HEK293 (cell line): ENCODE measurements around the gene PARD3.

Experiments used
- CTCF ChIA-PET: fragments of 350-600 bp; formaldehyde crosslinking; extraction: SDS; loops from one replicate; lab custom pipeline; 2021; ENCODE audit warnings: antibody characterized with exemption; lab: Yijun Ruan, JAX
- POLR2A ChIA-PET: fragments of 300-600 bp; formaldehyde crosslinking; extraction: SDS; loops from one replicate; lab custom pipeline; 2020; ENCODE audit warnings: antibody characterized with exemption, inconsistent platforms; lab: Yijun Ruan, JAX
- H3K27ac ChIP-seq: fragments of 200-500 bp; sonication (Bioruptor generic); 2 replicates; pipeline ENCODE4 v1.5.1; 2014; ENCODE audit warnings: low read depth, low read length, control low read depth, inconsistent platforms; ENCODE audit errors: extremely low read depth
- H3K36me3 ChIP-seq, 2 experiments: fragments of 200-500 bp in 1 of 2; sonication (Bioruptor generic) in 1 of 2; 1 replicate in 1 of 2; 2 replicates in 1 of 2; pipeline ENCODE4 v1.5.1; 2014 to 2017; ENCODE audit warnings: inconsistent platforms in 2 of 2, low read length in 2 of 2; ENCODE audit not compliant: control insufficient read depth in 2 of 2, insufficient read depth in 1 of 2
- H3K4me1 ChIP-seq: fragments of 200-500 bp; sonication (Bioruptor generic); 2 replicates; pipeline ENCODE4 v1.5.1; 2014; ENCODE audit warnings: mild to moderate bottlenecking, low read length, inconsistent platforms; ENCODE audit not compliant: control insufficient read depth, insufficient read depth
- H3K4me3 ChIP-seq: 2 replicates; pipeline ENCODE4 v1.5.1; 2011; ENCODE audit warnings: low read depth, mild to moderate bottlenecking, control low read depth, low read length, moderate library complexity
- H3K9me3 ChIP-seq: fragments of 200-500 bp; sonication (Bioruptor generic); 2 replicates; pipeline ENCODE4 v1.5.1; 2014; ENCODE audit warnings: low read depth, low read length, inconsistent platforms; ENCODE audit not compliant: control insufficient read depth, insufficient read depth
- BCL11B ChIP-seq: fragments of 450-650 bp; formaldehyde crosslinking; IDR thresholded peaks from 2 replicates; pipeline ENCODE4 v1.5.1; 2016; ENCODE audit warnings: low read depth, missing biosample characterization, missing genetic modification characterization
- EGR2 ChIP-seq: fragments of 450-650 bp; formaldehyde crosslinking; IDR thresholded peaks from 2 replicates; pipeline ENCODE4 v1.5.1; 2016; ENCODE audit warnings: low read depth, missing biosample characterization, missing genetic modification characterization
- IKZF3 ChIP-seq: fragments of 450-650 bp; IDR thresholded peaks from 2 replicates; pipeline ENCODE4 v1.5.0; 2018; ENCODE audit warnings: missing biosample characterization, mild to moderate bottlenecking, missing genetic modification characterization, moderate library complexity
- MZF1 ChIP-seq: fragments of 450-650 bp; formaldehyde crosslinking; IDR thresholded peaks from 2 replicates; pipeline ENCODE4 v1.5.1; 2017; ENCODE audit warnings: missing biosample characterization, missing genetic modification characterization, borderline replicate concordance
- PRDM2 ChIP-seq: fragments of 450-650 bp; formaldehyde crosslinking; IDR thresholded peaks from 2 replicates; pipeline ENCODE4 v1.5.1; 2016; ENCODE audit warnings: missing biosample characterization, missing genetic modification characterization, borderline replicate concordance
- SCRT2 ChIP-seq: fragments of 450-650 bp; formaldehyde crosslinking; IDR thresholded peaks from 2 replicates; pipeline ENCODE4 v1.5.1; 2016; ENCODE audit warnings: missing biosample characterization, missing genetic modification characterization
- WT1 ChIP-seq: fragments of 450-650 bp; formaldehyde crosslinking; IDR thresholded peaks from 2 replicates; pipeline ENCODE4 v1.5.1; 2016; ENCODE audit warnings: missing biosample characterization, missing genetic modification characterization
- ZEB2 ChIP-seq: fragments of 450-650 bp; formaldehyde crosslinking; IDR thresholded peaks from 2 replicates; pipeline ENCODE4 v1.5.1; 2016; ENCODE audit warnings: missing biosample characterization, missing genetic modification characterization
- ZNF146 ChIP-seq: fragments of 450-650 bp; formaldehyde crosslinking; IDR thresholded peaks from 2 replicates; pipeline ENCODE4 v1.5.1; 2016; ENCODE audit warnings: missing biosample characterization, missing genetic modification characterization
- ZNF157 ChIP-seq: fragments of 450-650 bp; formaldehyde crosslinking; IDR thresholded peaks from 2 replicates; pipeline ENCODE4 v1.5.1; 2016; ENCODE audit warnings: missing biosample characterization, missing genetic modification characterization
- ZNF16 ChIP-seq: fragments of 450-650 bp; formaldehyde crosslinking; IDR thresholded peaks from 2 replicates; pipeline ENCODE4 v1.5.1; 2016; ENCODE audit warnings: low read depth, missing biosample characterization, missing genetic modification characterization
- ZNF175 ChIP-seq: fragments of 450-650 bp; formaldehyde crosslinking; IDR thresholded peaks from 2 replicates; pipeline ENCODE4 v1.5.1; 2016; ENCODE audit warnings: missing biosample characterization, missing genetic modification characterization
- ZNF184 ChIP-seq: fragments of 450-650 bp; IDR thresholded peaks from 2 replicates; pipeline ENCODE4 v1.5.1; 2018; ENCODE audit warnings: missing biosample characterization, mild to moderate bottlenecking, missing genetic modification characterization
- ZNF214 ChIP-seq: fragments of 450-650 bp; formaldehyde crosslinking; IDR thresholded peaks from 2 replicates; pipeline ENCODE4 v1.5.1; 2017; ENCODE audit warnings: missing biosample characterization, mild to moderate bottlenecking, missing genetic modification characterization, borderline replicate concordance
- ZNF280D ChIP-seq: fragments of 450-650 bp; formaldehyde crosslinking; IDR thresholded peaks from 2 replicates; pipeline ENCODE4 v1.5.1; 2016; ENCODE audit warnings: missing biosample characterization, missing genetic modification characterization
- ZNF302 ChIP-seq: fragments of 450-650 bp; formaldehyde crosslinking; IDR thresholded peaks from 2 replicates; pipeline ENCODE4 v1.5.1; 2016; ENCODE audit warnings: missing biosample characterization, missing genetic modification characterization, low read depth
- ZNF521 ChIP-seq: fragments of 450-650 bp; formaldehyde crosslinking; IDR thresholded peaks from 2 replicates; pipeline ENCODE4 v1.5.1; 2017; ENCODE audit warnings: missing biosample characterization, mild to moderate bottlenecking, missing genetic modification characterization
- ZNF544 ChIP-seq: fragments of 450-650 bp; formaldehyde crosslinking; IDR thresholded peaks from 2 replicates; pipeline ENCODE4 v1.5.0; 2017; ENCODE audit warnings: missing biosample characterization, missing genetic modification characterization
- ZNF626 ChIP-seq: fragments of 450-650 bp; sonication (Bioruptor Pico); formaldehyde crosslinking; IDR thresholded peaks from 2 replicates; pipeline ENCODE4 v1.5.1; 2018; ENCODE audit warnings: missing biosample characterization, missing genetic modification characterization, inconsistent platforms
- ZNF830 ChIP-seq: fragments of 450-650 bp; IDR thresholded peaks from 2 replicates; pipeline ENCODE4 v1.5.0; 2018; ENCODE audit warnings: missing biosample characterization, missing genetic modification characterization, low read depth, mild to moderate bottlenecking, moderate library complexity
- ZSCAN4 ChIP-seq: fragments of 450-650 bp; formaldehyde crosslinking; IDR thresholded peaks from 2 replicates; pipeline ENCODE4 v1.5.1; 2017; ENCODE audit warnings: missing biosample characterization, missing genetic modification characterization

Gene PARD3

GRCh38 chr10:34477249-34477648 is 337.8 kb downstream of the PARD3 start:
- ChIA-PET CTCF (no interaction called here), POLR2A (no interaction called here)
- H3K9me3 ChIP-seq = no peaks in the 10 kb centered on the region
- TF ChIP-seq SCRT2 (tag by site-specific recombination) (peak; percentile 49; the same call in 1 of the 2 replicates), WT1 (no peak)
- H3K27ac ChIP-seq = no peak overlapping the region
- H3K36me3 ChIP-seq = no peaks in the 10 kb centered on the region; a peak in 1 of 3 replicates
- no peaks in the 10 kb centered on the region; the same call in 1 of the 2 replicates for H3K4me1 ChIP-seq
- H3K4me3 ChIP-seq = no peak overlapping the region

- Histone ChIP-seq H3K4me1 (no peaks in the 10 kb centered on the region; the same call in 1 of the 2 replicates), H3K27ac (no peak overlapping the region), H3K9me3 (no peaks in the 10 kb centered on the region), H3K36me3 (no peaks in the 10 kb centered on the region), H3K4me3 (no peak overlapping the region)
- TF ChIP-seq ZNF544 (tag by site-specific recombination) = no peak
- no peak for TF ChIP-seq PRDM2 (tag by site-specific recombination)
- TF ChIP-seq IKZF3 (tag by site-specific recombination) = no peak
- TF ChIP-seq ZNF157 (tag by site-specific recombination) = no peak
- TF ChIP-seq BCL11B = no peak
- no peak for TF ChIP-seq ZNF521 (tag by site-specific recombination)
- TF ChIP-seq ZNF175 (tag by site-specific recombination) = no peak
- no peak for TF ChIP-seq ZNF214 (tag by site-specific recombination)
- no peak for TF ChIP-seq ZSCAN4
- TF ChIP-seq ZNF626 (tag by site-specific recombination) = no peak
- no peak for TF ChIP-seq ZEB2 (tag by site-specific recombination)
- TF ChIP-seq ZNF280D = no peak
- no peak for TF ChIP-seq ZNF146 (tag by site-specific recombination)
- TF ChIP-seq MZF1 (tag by site-specific recombination) = no peak
- no peak for TF ChIP-seq ZNF302 (tag by site-specific recombination)
- TF ChIP-seq ZNF16 (tag by site-specific recombination) = no peak
- no peak for TF ChIP-seq ZNF184 (tag by site-specific recombination)
- no peak for TF ChIP-seq ZNF830
- TF ChIP-seq EGR2 (tag by site-specific recombination) = no peak
- CTCF ChIA-PET = no interaction called here
- POLR2A ChIA-PET = no interaction called here
Observed at GRCh38 chr10:34476608-34477007, 338.5 kb downstream of the PARD3 start.
